Cerebellar cortex (tissue), 1 donor: ENCODE data around the gene GDF10.

ENCODE experiments used
- DNase-seq: peaks from one replicate; pipeline ENCODE4 v3.0.0-alpha.2; 2015; ENCODE audit warnings: low spot score

GDF10 gene

DNA sequence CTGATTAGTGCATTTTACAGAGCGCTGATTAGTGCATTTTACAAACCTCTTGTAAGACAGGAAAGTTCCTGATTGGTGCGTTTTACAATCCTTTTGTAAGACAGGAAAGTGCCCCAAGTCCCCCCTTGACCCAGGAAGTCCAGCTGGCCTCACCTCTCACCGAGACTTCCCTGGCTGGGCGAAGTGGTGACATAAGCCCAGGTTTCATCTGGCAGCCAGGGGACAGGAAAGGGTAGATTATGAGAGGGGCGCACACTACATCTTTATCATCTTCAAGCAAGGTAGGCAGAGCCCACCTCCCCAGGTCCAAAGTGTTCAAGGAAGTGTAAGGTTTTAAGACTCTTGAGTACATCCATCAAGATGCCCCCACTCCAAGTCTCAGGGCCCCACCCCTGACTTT is 5.5 kb upstream of the GDF10 start:
- no peak for DNase-seq

DNA sequence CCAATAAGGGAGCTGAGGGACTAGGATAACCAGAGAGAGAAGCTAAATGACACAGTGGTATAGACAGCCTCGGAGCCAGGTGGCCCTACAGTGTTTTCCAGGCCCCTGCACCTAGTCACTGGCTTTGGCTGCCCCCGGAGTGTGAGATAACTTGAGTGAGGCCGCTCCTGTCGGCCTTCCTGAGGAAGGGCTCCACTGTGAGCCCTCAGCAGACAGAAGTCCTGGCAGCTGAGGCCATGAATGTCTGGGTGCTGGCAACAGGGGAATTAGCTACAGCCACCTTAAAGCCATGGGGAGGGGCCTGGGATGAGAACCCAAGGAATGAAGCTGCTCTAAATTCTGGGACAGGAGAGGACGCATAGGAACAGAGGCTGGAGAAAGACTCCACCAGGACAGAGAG is 4.6 kb upstream of the GDF10 start:
- no peak for DNase-seq

- DNase-seq: no peak
Measured at GRCh38 chr10:47296156-47296894, 3.7 kb upstream of the GDF10 start.

- DNase-seq: no peak
Measured at GRCh38 chr10:47296941-47297340, 3.1 kb upstream of the GDF10 start.

- no peak for DNase-seq
Measured at GRCh38 chr10:47297866-47298540, 2.0 kb upstream of the GDF10 start.

DNA sequence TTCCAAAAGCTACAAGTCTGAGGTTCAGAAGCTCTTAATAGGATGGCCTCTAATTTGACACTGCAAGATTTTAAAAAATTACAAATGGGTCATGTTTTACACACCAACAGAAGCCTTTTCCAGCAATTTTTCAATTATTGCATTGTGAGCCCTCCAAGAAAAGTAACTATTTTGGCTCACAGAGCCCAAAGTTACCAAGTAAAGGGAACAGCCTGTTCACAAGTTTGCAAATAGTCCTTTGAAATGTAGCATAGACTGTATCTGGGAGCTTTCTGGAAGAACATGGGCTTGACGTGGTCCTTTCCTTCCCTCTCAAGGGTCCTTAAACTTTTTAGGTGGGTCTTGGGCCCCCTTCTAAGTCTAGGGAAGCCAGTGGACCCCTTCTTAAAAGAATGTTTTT is 1.3 kb upstream of the GDF10 start:
- DNase-seq: peak; percentile 9

GRCh38 chr10:47300429-47300931 is 483 bp downstream of the GDF10 start:
- no peak for DNase-seq

- DNase-seq: no peak
Measured at GRCh38 chr10:47301833-47302232, 1.8 kb downstream of the GDF10 start.

GRCh38 chr10:47303105-47303504 is 3.1 kb downstream of the GDF10 start:
- no peak for DNase-seq

DNA sequence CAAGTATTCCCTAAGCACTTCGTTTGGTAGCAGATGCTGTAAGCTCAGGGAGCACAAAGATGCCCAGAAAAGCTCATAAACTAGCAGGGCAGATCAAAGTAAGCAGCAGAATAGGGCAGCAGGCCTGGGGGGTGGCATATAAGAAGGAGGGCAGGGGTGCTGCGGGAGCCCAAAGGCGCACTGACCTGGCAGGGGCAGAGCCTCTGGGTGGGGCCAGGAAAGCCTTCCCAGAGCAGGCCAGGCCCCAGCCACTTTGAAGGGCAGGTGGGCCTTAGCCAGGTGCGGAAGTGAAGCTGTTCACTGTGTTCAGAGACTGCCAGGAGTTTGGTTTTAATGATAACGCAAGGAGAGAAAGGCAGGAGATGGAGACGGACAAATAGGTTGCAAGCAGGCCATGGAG is 3.9 kb downstream of the GDF10 start:
- DNase-seq: no peak

- DNase-seq: no peak
Measured at GRCh38 chr10:47305566-47305965, 5.6 kb downstream of the GDF10 start.

GRCh38 chr10:47306387-47307210 is 6.6 kb downstream of the GDF10 start:
- DNase-seq: no peak

DNA sequence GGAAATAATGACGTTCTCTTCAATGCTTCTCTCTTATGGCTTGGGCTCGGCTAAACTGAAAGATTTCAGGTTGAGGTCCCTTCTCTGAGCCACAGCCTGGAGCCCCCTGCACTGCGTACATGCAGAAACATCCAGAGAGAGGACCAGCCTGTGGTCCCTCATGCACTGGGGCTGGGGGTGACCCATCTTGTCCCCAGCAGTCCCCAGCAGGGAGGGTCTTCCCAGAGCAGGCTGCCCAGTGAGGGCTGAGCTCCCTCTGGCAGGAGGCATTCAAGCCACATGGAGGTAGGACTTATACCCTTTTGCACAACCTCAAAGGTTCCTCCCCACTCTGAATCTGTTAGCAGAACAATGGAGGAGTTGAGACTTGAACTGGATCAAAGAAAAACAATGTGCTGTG is 7.4 kb downstream of the GDF10 start:
- no peak for DNase-seq

GRCh38 chr10:47308775-47309174 is 8.8 kb downstream of the GDF10 start:
- no peak for DNase-seq

GRCh38 chr10:47309408-47310089 is 9.6 kb downstream of the GDF10 start:
- DNase-seq: no peak

DNA sequence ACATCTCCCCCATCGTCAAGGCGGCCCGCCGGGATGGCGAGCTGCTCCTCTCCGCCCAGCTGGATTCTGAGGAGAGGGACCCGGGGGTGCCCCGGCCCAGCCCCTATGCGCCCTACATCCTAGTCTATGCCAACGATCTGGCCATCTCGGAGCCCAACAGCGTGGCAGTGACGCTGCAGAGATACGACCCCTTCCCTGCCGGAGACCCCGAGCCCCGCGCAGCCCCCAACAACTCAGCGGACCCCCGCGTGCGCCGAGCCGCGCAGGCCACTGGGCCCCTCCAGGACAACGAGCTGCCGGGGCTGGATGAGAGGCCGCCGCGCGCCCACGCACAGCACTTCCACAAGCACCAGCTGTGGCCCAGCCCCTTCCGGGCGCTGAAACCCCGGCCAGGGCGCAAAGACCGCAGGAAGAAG is 10.1 kb downstream of the GDF10 start:
- DNase-seq: no peak

GRCh38 chr10:47311193-47311931 is 11.4 kb downstream of the GDF10 start:
- no peak for DNase-seq

DNA sequence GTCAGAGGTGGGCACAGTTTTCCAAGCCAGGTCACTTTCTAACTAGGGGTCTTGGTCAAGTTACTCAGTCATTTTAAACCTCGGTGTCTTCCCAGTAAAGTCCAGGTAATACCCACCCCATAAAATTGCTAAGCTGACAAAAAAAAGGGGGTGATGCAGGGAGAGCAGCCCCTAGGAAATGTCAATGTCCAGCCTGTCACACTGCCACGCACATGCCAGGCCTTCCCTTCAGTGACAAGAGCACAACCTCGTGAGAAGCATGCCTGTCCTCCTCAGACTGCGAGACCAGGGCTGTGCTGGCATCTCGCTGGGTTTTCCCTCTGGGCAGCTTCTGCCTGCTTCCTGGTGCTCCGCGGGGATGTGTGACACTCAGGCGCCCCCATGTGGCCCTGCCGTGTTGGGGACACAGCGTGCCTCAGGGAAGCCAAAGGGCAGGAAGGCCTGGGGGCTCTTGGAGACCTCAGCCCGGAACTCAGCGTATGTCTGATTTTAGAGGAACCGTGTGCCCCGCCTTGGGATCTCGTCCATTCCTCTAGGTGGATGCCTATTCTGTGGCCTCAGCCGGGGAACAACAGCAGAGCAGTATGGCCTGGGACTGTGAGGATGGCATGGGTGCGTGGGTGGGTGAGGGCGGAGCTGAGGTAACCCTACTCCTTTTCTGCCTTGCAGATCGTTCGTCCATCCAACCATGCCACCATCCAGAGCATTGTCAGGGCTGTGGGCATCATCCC is 12.1 kb downstream of the GDF10 start:
- DNase-seq: peak; percentile 68

DNA sequence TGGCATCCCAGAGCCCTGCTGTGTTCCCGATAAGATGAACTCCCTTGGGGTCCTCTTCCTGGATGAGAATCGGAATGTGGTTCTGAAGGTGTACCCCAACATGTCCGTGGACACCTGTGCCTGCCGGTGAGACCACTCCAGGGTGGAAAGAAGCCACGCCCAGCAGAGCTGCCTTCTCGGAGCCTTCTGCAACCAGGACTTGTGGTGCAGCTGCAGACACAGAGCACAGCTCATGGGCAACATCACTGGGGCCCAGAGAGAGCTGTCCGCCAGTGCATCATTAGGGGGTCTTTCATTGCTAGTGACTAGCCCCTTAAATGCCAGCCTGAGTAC is 12.6 kb downstream of the GDF10 start:
- no peak for DNase-seq

- DNase-seq: no peak
Measured at GRCh38 chr10:47314416-47314970, 14.5 kb downstream of the GDF10 start.

DNA sequence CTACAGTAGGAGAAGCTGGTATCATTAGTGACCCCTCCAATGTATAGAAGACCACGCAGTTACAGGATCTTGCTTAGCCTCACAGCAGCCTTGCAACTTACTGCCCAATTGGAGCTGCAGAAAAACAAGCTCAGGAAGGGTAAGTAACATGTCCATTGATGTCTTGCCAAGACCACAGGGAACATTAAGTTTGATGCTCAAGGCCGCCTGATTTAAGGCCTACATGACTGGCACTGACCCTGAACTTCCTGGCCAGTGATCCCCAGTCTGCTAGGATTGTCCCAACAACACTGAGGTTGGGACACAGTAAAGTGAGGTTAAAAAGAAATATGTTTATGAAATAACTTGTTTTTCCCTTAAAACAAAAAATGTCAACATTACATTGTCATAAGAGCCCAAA is 15.4 kb downstream of the GDF10 start:
- DNase-seq: no peak
